Peyer's patch (tissue), 4 donors: ENCODE measurements around the gene SLC10A1.

Source experiments
- POLR2A ChIP-seq, 2 donors: fragments of 450-650 bp; IDR thresholded peaks; one replicate each; pipeline ENCODE4 v1.5.1; 2017; ENCODE audit warnings: antibody characterized with exemption in 2 of 2, mild to moderate bottlenecking in 2 of 2, moderate library complexity in 2 of 2
- TF ChIP-seq, protein P1 (sequence below), 6 experiments: fragments of 450-650 bp in 4 of 6; fragments of 200-600 bp in 2 of 6; sonication (generic) in 1 of 6; IDR thresholded peaks; one replicate each; pipeline ENCODE4 v1.5.1; 2017 to 2019; ENCODE audit warnings: antibody characterized with exemption in 6 of 6, mild to moderate bottlenecking in 3 of 6, moderate library complexity in 1 of 6

DNA sequence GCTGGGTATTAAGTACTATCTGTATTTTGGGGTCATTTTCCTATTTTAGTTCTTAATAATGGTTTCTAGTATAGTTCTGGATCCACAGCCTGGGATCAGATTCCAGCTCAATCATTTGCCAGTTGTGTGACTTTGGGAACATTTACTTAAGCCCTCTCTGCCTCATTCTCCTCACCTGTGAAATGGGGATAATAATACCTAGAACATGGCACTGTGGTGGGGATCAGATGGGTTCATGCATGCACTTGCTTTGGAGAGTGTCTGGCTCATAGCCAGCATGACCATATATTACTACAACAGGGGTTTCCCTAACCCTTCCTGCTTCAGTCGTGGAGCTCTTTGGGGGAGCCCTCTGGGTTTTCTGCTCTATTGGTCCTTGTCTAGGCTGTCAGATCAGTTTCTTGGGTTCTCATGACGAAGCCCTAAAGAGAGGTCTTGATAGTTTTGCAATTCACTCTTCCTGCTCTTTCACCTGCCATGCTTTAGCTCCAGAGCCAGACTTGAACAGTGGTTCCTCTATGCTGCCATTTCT is 48.1 kb upstream of the SLC10A1 start:
- TF ChIP-seq, protein P1, sequence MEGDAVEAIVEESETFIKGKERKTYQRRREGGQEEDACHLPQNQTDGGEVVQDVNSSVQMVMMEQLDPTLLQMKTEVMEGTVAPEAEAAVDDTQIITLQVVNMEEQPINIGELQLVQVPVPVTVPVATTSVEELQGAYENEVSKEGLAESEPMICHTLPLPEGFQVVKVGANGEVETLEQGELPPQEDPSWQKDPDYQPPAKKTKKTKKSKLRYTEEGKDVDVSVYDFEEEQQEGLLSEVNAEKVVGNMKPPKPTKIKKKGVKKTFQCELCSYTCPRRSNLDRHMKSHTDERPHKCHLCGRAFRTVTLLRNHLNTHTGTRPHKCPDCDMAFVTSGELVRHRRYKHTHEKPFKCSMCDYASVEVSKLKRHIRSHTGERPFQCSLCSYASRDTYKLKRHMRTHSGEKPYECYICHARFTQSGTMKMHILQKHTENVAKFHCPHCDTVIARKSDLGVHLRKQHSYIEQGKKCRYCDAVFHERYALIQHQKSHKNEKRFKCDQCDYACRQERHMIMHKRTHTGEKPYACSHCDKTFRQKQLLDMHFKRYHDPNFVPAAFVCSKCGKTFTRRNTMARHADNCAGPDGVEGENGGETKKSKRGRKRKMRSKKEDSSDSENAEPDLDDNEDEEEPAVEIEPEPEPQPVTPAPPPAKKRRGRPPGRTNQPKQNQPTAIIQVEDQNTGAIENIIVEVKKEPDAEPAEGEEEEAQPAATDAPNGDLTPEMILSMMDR (IDR thresholded peaks at IDR 0.05) = no peak
- no peak for TF ChIP-seq POLR2A (IDR thresholded peaks at IDR 0.05)
